Stimulated activated CD4-positive, alpha-beta T cell treated with anti-CD3 and anti-CD28 coated beads, Interleukin-2, amount 100 ng/mL, for 48 hours (primary cell): ENCODE results near the gene ZNF335.
A peak's percentile ranks its signal among the peaks of the same experiment; 100 is the strongest.

Experiments
- DNase-seq, 2 donors: peaks; one replicate each; pipeline ENCODE4 v3.0.0-alpha.2; 2020

ZNF335 gene

GRCh38 chr20:45971675-45972499 is at the start of gene ZNF335:
Gene ZNF335 (minus strand): TSS chr20:45972203. CDS start chr20:45971410, 793 bp downstream.
- peak; percentile 95 to 96 for DNase-seq

- DNase-seq = no peak
Observed at GRCh38 chr20:46020555-46020954, 48.6 kb upstream of the ZNF335 start.

- no peak for DNase-seq
Observed at GRCh38 chr20:46018611-46019010, 46.6 kb upstream of the ZNF335 start.

- DNase-seq = no peak
Observed at GRCh38 chr20:46018112-46018511, 46.1 kb upstream of the ZNF335 start.

- no peak for DNase-seq
Observed at GRCh38 chr20:46017272-46017671, 45.3 kb upstream of the ZNF335 start.

GRCh38 chr20:46014517-46015396 is 42.8 kb upstream of the ZNF335 start:
- no peak for DNase-seq

- DNase-seq = peak; percentile 69 to 73
Observed at GRCh38 chr20:46013829-46014516, 42.0 kb upstream of the ZNF335 start.

GRCh38 chr20:46013322-46013828 is 41.4 kb upstream of the ZNF335 start:
- no peak for DNase-seq

GRCh38 chr20:46012921-46013320 is 40.9 kb upstream of the ZNF335 start:
- DNase-seq = no peak

GRCh38 chr20:46011631-46012482 is 39.9 kb upstream of the ZNF335 start:
- DNase-seq = peak; percentile 56 to 69

GRCh38 chr20:46010491-46011391 is 38.7 kb upstream of the ZNF335 start:
- DNase-seq = peak in 1 of 2 donors; percentile 28

GRCh38 chr20:46009816-46010215 is 37.8 kb upstream of the ZNF335 start:
- no peak for DNase-seq

GRCh38 chr20:46007671-46008070 is 35.7 kb upstream of the ZNF335 start:
- DNase-seq = no peak

GRCh38 chr20:46006964-46007363 is 35.0 kb upstream of the ZNF335 start:
- no peak for DNase-seq

- DNase-seq = no peak
Observed at GRCh38 chr20:46006022-46006705, 34.2 kb upstream of the ZNF335 start.

GRCh38 chr20:46004889-46005473 is 33.0 kb upstream of the ZNF335 start:
- no peak for DNase-seq

- no peak for DNase-seq
Observed at GRCh38 chr20:46004187-46004586, 32.2 kb upstream of the ZNF335 start.

- DNase-seq = no peak
Observed at GRCh38 chr20:46002008-46002407, 30.0 kb upstream of the ZNF335 start.

- no peak for DNase-seq
Observed at GRCh38 chr20:46001498-46001897, 29.5 kb upstream of the ZNF335 start.
